ENCODE results near the gene GALNT9. TPM values are rescaled to one million over a fixed set of nuclear protein-coding genes. Genes with fewer than 3 reads are reported as not detected.

Gene GALNT9
- total RNA-seq, 2 experiments from 2014 or later: not detected

DNA sequence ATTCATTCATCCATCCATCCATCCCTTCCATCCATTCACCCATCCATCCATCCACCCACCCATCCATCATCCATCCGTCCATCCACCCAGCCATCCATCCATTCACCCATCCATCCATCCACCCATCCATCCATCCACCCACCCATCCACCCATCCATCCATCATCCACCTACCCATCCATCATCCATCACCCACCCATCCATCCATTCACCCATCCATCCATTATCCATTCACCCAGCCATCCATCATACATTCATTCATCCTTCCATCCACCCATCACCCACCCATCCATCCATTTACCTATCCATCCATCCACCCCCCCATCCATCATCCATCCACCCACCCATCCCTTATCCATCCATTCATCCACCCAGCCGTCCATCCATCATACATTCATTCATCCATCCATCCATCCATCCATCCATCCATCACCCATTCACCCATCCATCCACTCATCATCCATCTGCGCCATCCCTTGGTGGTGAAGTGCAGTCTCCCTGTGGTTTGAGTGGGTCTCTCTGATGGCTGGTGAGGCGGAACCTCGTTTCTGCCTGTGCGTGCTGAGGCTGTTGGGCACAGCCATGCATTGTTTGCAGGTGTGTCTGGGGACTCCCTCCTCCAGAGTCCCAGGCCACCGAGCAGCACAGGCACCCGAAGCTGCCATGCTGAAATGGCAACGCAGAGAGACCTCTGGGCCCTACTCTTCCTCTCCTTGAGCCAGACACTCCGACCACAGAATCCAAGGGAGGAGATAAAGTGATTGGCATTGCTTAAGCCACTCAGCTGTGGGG is 162.4 kb downstream of the GALNT9 start:
- H3K36me3 Mint-ChIP-seq (ENCODE audit: low read depth): no peaks in the 10 kb centered on the region
- peaks cover 5% of the 10 kb centered on the region for H3K27me3 Mint-ChIP-seq
- POLR2A ChIA-PET: no interaction called here
- H3K4me3 Mint-ChIP-seq: no peak overlapping the region
- CTCF ChIA-PET: no interaction called here
- no peak overlapping the region for H3K27ac Mint-ChIP-seq
- DNase-seq: no peak
- H3K9me3 Mint-ChIP-seq: peaks cover 5% of the 10 kb centered on the region
- peaks cover 12% of the 10 kb centered on the region for H3K4me1 Mint-ChIP-seq

DNA sequence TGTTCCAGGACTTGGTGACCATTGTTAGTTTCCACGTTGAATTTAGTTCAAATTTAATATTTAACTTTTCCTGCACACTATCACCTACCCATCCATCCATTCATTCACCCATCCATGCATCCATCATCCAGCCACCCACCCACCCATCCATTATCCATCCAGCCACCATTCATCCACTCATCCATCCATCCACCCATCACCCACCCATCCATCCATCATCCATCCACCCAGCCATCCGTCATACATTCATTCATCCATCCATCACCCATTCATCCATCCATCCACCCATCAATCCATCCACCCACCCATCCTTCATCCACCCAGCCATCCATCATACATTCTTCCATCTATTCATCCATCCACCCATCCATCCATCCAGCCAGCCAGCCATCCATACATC is 163.3 kb downstream of the GALNT9 start:
- peaks cover 12% of the 10 kb centered on the region for H3K4me1 Mint-ChIP-seq
- H3K27me3 Mint-ChIP-seq: peaks cover 5% of the 10 kb centered on the region
- POLR2A ChIA-PET: no interaction called here
- H3K36me3 Mint-ChIP-seq (ENCODE audit: low read depth): no peaks in the 10 kb centered on the region
- CTCF ChIA-PET: no interaction called here
- H3K27ac Mint-ChIP-seq: no peak overlapping the region
- peaks cover 5% of the 10 kb centered on the region for H3K9me3 Mint-ChIP-seq
- no peak for DNase-seq
- H3K4me3 Mint-ChIP-seq: no peak overlapping the region

DNA sequence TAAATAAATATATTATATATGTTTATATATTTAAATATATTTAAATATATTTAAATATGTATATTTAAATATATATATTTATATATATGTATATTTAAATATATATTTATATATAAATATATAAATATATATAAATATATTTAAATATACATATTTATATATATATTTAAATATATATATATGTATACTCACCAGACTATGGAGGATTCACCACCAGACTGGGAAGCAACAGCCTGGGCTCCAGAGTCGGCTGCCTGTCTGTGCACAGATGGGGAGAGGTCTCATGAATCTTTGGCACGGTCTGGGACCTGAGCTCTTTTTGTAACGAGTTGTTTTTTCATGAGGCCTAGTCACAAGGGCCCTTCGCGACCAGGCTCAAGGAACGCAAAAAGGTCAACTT is 163.8 kb downstream of the GALNT9 start:
- DNase-seq: no peak
- no peak overlapping the region for H3K4me3 Mint-ChIP-seq
- peaks cover 5% of the 10 kb centered on the region for H3K27me3 Mint-ChIP-seq
- H3K9me3 Mint-ChIP-seq: peaks cover 5% of the 10 kb centered on the region
- H3K36me3 Mint-ChIP-seq (ENCODE audit: low read depth): no peaks in the 10 kb centered on the region
- H3K27ac Mint-ChIP-seq: no peak overlapping the region
- POLR2A ChIA-PET: no interaction called here
- CTCF ChIA-PET: no interaction called here
- peaks cover 12% of the 10 kb centered on the region for H3K4me1 Mint-ChIP-seq

DNA sequence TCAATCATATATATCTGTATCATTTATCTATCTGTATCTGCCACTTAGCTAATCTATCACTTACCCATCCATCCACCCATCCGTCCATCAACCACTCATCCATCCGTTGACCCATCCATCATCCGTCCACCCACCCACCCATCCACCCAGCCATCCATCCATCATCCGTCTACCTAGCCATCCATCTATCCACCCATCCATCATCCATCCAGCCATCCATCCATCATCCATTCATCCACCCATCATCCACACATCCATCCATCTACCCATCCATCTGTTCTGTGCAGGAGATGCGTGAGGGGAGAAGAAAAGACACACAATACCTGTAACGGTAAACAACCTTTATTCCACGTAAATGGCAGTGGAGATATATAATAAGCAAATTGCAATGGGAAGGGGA is 165.0 kb downstream of the GALNT9 start:
- Mint-ChIP-seq H3K9me3 (peaks cover 5% of the 10 kb centered on the region), H3K4me3 (no peak overlapping the region), H3K36me3 (ENCODE audit: low read depth) (no peaks in the 10 kb centered on the region), H3K27ac (no peak overlapping the region), H3K27me3 (peaks cover 5% of the 10 kb centered on the region), H3K4me1 (peaks cover 16% of the 10 kb centered on the region)
- ChIA-PET POLR2A (no interaction called here), CTCF (interaction anchor here (0.5 kb wide), 1 partner anchor 434 kb away, joined by 3 read pairs; no protein-coding TSS in a partner anchor)
- no peak for DNase-seq

DNA sequence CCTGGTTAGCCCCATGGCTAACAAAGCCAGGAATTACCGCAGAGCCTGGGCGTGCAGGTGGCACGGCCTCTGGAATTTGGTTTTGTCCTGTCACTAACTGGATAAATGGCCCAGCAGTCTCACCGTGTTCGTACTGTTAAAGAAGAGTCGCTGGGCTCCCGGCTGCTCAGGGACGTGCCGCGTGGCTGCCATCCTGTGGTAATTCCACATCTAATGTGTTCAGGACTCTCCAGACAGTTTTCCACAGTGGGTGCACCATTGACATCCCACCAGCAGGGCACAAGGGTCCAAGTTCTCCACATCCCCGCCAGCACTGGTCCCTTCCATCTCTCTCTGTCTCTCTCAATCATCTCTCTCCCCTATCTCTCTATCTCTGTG is 165.5 kb downstream of the GALNT9 start:
- ChIA-PET CTCF (interaction anchor here (0.5 to 1.7 kb wide), 2 partner anchors 10 to 435 kb away, joined by 3 to 4 read pairs; no protein-coding TSS in a partner anchor), POLR2A (no interaction called here)
- H3K27me3 Mint-ChIP-seq: peaks cover 5% of the 10 kb centered on the region

DNA sequence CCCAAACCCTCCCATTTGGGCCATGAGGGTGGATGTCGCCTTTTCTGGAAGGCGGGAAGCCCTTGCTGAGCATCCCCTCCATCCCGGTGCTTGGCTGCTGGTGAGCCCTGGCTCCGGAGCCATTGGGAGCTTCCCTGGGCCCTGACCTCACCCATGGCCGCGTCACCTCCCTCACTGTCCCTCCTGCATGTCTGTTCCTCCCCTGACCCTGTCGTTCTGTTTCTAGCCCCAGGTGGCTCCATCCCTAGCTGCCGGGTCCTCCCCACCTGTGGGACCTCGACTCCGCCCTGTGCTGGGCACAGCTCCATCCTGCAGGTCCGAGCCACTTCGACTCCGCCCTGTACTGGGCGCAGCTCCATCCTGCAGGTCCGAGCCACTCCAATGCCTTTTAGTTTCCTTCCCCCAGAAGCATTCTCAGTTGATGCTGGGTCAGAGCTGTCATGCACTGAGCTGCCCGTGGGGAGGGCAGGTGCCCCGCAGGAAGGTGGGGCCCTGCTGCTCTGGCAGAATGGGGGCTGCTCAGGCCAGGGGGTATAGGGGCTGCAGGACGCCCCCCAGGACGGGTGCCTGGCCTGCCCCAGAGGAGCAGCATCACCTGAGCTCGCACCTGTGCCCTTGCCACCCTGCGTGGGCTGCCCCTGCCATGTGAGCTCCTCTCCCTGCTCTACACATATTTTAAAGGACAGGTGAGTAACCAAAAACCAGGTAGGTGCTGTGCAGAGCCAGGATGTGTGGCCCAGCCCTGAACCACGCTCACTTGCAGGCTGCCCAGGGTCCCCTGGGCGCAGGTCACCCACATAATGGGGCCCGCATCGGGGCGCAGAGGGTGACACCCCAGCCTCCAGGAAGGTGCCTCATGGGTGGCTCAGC is 166.1 kb downstream of the GALNT9 start:
- peaks cover 16% of the 10 kb centered on the region for H3K4me1 Mint-ChIP-seq
- DNase-seq: no peak
- POLR2A ChIA-PET: no interaction called here
- CTCF ChIA-PET: interaction anchor here (1.3 to 1.7 kb wide), 2 partner anchors 9 to 22 kb away, joined by 3 to 4 read pairs; no protein-coding TSS in a partner anchor
- no peaks in the 10 kb centered on the region for H3K36me3 Mint-ChIP-seq (ENCODE audit: low read depth)
- no peak overlapping the region for H3K27ac Mint-ChIP-seq
- peaks cover 5% of the 10 kb centered on the region for H3K9me3 Mint-ChIP-seq
- H3K4me3 Mint-ChIP-seq: no peak overlapping the region
- H3K27me3 Mint-ChIP-seq: peaks cover 5% of the 10 kb centered on the region

More for the DNA sequence above, 165.5 kb downstream of the GALNT9 start:
- Mint-ChIP-seq H3K27ac (no peak overlapping the region), H3K9me3 (peaks cover 5% of the 10 kb centered on the region), H3K36me3 (ENCODE audit: low read depth) (no peaks in the 10 kb centered on the region), H3K4me3 (no peak overlapping the region), H3K4me1 (peaks cover 16% of the 10 kb centered on the region)
- DNase-seq: no peak

DNA sequence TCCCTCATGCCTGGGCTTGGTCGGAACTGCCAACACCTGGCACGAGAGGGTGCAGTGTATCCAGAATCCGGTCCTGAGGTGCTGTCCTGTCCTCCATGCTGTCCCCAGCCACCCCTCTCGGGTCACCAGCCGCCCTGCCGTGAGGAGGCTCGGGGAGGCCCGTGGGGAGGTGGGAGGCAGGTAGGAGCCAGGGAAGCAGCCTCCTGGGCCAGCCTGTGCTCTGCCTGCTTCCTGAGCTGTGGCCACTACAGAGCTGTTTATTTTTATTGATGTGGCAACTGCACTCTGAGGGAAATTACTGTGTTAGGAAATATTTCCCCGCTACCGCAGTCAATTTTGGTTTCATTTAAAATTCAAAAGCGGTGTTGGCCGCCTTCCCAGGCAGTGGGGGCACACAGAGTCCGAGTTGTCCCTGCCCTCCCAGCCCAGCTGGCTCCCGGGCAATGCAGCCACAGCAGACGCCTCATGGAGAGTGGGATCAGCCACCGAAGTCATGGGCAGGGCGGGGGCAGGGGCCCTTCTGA is 166.8 kb downstream of the GALNT9 start:
- CTCF ChIA-PET: interaction anchor here (1.3 to 1.7 kb wide), 2 partner anchors 9 to 23 kb away, joined by 3 to 4 read pairs; no protein-coding TSS in a partner anchor
- H3K4me1 Mint-ChIP-seq: peaks cover 13% of the 10 kb centered on the region
- no peaks in the 10 kb centered on the region for H3K36me3 Mint-ChIP-seq (ENCODE audit: low read depth)
- H3K4me3 Mint-ChIP-seq: no peak overlapping the region
- H3K9me3 Mint-ChIP-seq: peaks cover 5% of the 10 kb centered on the region
- no peak for DNase-seq
- H3K27ac Mint-ChIP-seq: no peak overlapping the region
- H3K27me3 Mint-ChIP-seq: peaks cover 5% of the 10 kb centered on the region
- POLR2A ChIA-PET: no interaction called here

DNA sequence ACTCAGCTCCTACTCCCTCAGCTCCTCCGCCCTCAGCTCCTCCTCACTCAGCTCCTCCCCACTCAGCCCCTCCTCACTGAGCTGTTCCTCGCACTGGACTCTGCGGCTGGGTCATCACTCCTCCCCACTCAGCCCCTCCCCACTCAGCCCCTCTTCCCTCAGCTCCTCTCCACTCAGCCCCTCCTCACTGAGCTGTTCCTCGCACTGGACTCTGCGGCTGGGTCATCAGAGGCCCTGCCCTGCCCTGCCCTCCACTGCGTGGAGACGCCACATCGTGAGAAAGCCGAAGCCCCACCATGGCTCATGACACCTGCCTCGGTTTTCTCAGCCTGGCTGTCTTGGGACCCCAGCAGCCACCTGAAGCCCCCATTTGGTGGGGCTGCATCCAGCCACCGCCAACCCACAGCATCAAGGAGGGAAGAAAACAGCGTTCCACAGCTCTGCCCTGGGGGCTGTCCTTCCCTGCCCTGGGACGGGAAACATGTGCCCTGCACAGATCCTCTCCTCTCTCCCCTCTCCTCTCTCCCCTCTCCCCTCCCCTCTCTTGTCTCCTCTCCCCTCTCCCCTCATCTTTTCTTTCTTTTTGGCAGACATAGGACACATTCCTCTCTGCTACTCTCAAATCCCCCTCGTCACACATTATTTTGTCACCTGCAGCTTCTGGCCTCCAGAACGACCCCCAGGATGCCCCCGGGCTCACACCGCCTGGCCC is 167.4 kb downstream of the GALNT9 start:
- no peak for DNase-seq
- ChIA-PET CTCF (interaction anchor here (1.3 to 1.7 kb wide), 2 partner anchors 8 to 24 kb away, joined by 3 to 4 read pairs; no protein-coding TSS in a partner anchor), POLR2A (interaction anchor here (1.3 to 1.6 kb wide), 2 partner anchors 23 to 27 kb away, joined by 4 to 7 read pairs; no protein-coding TSS in a partner anchor)
- H3K36me3 Mint-ChIP-seq (ENCODE audit: low read depth): no peaks in the 10 kb centered on the region
- H3K4me1 Mint-ChIP-seq: peaks cover 10% of the 10 kb centered on the region
- peaks cover 5% of the 10 kb centered on the region for H3K27me3 Mint-ChIP-seq
- H3K9me3 Mint-ChIP-seq: peaks cover 3% of the 10 kb centered on the region
- no peak overlapping the region for H3K27ac Mint-ChIP-seq
- no peak overlapping the region for H3K4me3 Mint-ChIP-seq

DNA sequence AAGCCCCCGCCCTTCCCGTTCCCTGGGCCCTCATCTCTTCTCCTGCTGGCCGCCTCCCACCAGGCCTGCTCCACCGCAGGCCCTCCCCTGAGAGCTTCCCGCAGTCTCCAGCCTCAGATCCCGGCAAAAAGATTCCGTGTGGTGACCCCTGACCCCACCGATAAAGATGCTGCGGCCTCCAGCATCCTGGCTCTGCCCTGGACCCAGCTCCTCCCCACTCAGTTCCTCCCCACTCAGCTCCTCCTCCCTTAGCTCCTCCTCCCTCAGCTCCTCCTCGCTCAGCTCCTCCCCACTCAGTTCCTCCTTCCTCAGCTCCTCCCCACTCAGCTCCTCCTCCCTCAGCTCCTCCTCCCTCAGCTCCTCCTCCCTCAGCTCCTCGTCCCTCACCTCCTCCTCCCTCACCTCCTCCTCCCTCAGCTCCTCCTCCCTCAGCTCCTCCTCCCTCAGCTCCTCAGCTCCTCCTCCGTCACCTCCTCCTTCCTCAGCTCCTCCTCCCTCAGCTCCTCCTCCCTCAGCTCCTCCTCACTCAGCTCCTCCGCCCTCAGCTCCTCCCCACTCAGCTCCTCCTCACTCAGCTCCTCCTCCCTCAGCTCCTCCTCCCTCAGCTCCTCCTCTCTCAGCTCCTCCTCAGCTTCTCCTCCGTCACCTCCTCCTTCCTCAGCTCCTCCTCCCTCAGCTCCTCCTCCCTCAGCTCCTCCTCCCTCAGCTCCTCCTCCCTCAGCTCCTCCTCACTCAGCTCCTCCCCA is 168.2 kb downstream of the GALNT9 start:
- no peak overlapping the region for H3K27ac Mint-ChIP-seq
- ChIA-PET CTCF (interaction anchor here (1.3 kb wide), 1 partner anchor 58 kb away, joined by 3 read pairs; no protein-coding TSS in a partner anchor), POLR2A (interaction anchor here (1.3 to 1.6 kb wide), 2 partner anchors 24 to 28 kb away, joined by 4 to 7 read pairs; no protein-coding TSS in a partner anchor)
- H3K9me3 Mint-ChIP-seq: peaks cover 2% of the 10 kb centered on the region
- no peak for DNase-seq
- H3K36me3 Mint-ChIP-seq (ENCODE audit: low read depth): no peaks in the 10 kb centered on the region
- no peak overlapping the region for H3K4me3 Mint-ChIP-seq
- H3K4me1 Mint-ChIP-seq: peaks cover 10% of the 10 kb centered on the region
- peaks cover 5% of the 10 kb centered on the region for H3K27me3 Mint-ChIP-seq

DNA sequence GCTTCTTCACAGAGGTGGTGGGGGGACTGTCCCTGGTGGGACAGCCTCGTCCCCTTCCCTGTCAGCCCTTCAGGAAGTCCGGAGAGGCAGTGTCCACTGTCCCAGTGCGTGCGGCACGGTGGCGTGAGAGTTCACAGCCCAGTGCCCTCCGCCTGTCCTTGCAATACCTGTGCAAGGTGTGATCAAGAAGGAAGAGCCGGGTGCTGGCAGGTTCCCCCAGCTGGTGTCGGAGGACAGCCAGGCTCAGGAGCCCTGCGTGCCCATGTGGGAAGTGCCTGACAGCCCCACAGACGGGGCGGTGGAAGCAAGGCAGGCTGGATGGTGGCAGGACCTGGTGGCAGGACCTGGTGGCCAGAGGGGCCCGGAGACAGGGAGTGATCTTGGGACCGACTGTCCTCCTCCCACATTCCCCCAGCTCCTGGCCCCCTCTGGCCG is 168.8 kb downstream of the GALNT9 start:
- peaks cover 5% of the 10 kb centered on the region for H3K27me3 Mint-ChIP-seq
- ChIA-PET CTCF (interaction anchor here (1.3 kb wide), 1 partner anchor 58 kb away, joined by 3 read pairs; no protein-coding TSS in a partner anchor), POLR2A (interaction anchor here (1.3 to 1.6 kb wide), 2 partner anchors 24 to 29 kb away, joined by 4 to 7 read pairs; no protein-coding TSS in a partner anchor)
- no peaks in the 10 kb centered on the region for H3K9me3 Mint-ChIP-seq
- no peak overlapping the region for H3K4me3 Mint-ChIP-seq
- no peak for DNase-seq
- no peaks in the 10 kb centered on the region for H3K36me3 Mint-ChIP-seq (ENCODE audit: low read depth)
- H3K27ac Mint-ChIP-seq: no peak overlapping the region
- peaks cover 10% of the 10 kb centered on the region for H3K4me1 Mint-ChIP-seq

DNA sequence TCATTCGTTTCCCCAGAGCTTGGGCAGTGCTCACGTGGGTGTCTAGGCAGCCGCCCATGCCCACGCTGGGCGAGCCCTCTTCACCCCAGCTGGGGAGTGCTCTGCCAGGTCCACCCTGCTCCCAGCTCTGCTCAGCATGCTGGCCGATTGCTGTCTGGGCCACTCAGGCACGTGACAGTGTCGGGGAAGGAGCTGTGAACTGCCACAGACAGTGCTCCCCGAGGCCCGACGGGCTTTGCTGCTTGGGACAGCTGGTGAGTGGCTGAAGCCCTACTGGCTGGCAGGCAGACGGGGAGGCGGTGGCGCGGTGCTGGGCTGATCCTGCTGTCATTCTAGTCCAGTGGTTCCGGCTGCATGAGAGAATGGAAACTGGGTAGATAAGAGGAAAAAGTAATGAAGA is 169.4 kb downstream of the GALNT9 start:
- Mint-ChIP-seq H3K4me3 (no peak overlapping the region), H3K4me1 (peaks cover 10% of the 10 kb centered on the region), H3K27ac (no peak overlapping the region), H3K36me3 (ENCODE audit: low read depth) (no peaks in the 10 kb centered on the region), H3K27me3 (peaks cover 5% of the 10 kb centered on the region), H3K9me3 (no peaks in the 10 kb centered on the region)
- ChIA-PET CTCF (interaction anchor here (1.3 kb wide), 1 partner anchor 59 kb away, joined by 3 read pairs; no protein-coding TSS in a partner anchor), POLR2A (no interaction called here)
- DNase-seq: no peak

DNA sequence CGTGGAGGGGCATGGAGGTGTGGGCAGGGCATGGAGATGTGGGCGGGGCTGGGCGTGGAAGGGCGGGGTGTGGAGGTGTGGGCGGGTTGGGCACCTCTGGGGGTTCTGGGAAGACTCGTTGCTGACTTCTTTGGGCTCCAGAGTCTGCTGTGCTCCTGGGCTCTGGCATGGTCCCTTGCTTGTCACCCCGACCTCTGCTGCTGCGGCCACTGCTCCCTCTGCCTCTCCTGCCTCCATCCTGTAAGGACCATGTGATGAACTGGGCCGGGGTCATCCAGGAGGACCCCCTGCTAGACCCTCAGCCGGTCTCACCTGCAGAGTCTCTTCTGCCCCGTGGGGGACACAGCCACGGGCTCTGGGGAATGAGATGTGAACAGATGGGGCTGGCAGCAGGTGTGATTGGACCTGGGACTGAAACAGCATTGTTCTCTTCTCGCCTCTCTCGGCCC is 169.8 kb downstream of the GALNT9 start:
- POLR2A ChIA-PET: no interaction called here
- Mint-ChIP-seq H3K27ac (no peak overlapping the region), H3K36me3 (ENCODE audit: low read depth) (no peaks in the 10 kb centered on the region), H3K4me1 (peaks cover 10% of the 10 kb centered on the region), H3K4me3 (no peak overlapping the region), H3K27me3 (peaks cover 5% of the 10 kb centered on the region), H3K9me3 (no peaks in the 10 kb centered on the region)
- CTCF ChIA-PET: interaction anchor here (1.3 kb wide), 1 partner anchor 59 kb away, joined by 3 read pairs; no protein-coding TSS in a partner anchor
- no peak for DNase-seq

Data from activated CD4-positive, alpha-beta memory T cell treated with anti-CD3 and anti-CD28 coated beads, Interleukin-2, amount 10 ng/mL, durations not matched to agents 7 days and 5 days (primary cell).